Stimulated activated CD8-positive, alpha-beta memory T cell treated with anti-CD3 and anti-CD28 coated beads, Interleukin-15, amount 100 ng/mL, for 48 hours (primary cell): ENCODE data around the gene VAX1.

Experiments
- DNase-seq, 2 donors: peaks; one replicate each; pipeline ENCODE4 v3.0.0-alpha.2; 2020; ENCODE audit warnings: low read depth in 2 of 2

VAX1 gene

DNA sequence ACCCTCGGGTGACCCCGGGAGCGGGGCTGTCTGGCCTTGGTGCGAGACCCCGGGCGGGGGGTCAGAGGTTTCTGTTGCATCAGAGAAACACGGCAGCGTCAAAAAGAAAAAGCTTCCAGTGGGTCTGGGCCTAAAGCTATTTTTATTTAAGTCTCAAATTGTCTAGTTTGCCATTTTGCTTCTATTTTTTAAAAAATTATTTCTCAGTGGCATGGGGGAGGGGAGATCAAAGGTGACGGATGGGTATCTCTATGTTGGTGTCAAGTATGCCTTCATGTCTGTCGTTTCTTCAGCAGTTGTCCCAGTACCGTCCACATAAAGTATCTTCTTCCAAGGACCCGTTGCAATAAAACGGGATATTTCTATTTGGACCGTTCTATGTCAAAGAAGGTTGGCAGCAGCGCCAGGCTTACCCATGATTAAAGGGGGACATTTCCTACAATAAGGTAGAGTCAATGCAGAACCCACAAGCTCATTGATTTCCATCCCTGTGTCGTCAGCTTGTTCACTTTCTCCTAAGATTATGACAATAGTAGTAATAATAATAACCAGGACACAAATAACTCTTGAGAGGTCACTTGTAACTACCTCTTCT, 26.0 kb upstream of the VAX1 start:
- DNase-seq = no peak

GRCh38 chr10:117163061-117163953, 25.2 kb upstream of the VAX1 start:
- no peak for DNase-seq

- no peak for DNase-seq
These were observed 24.3 kb upstream of the VAX1 start for GRCh38 chr10:117162093-117163060.

- DNase-seq = no peak
These were observed 23.4 kb upstream of the VAX1 start for GRCh38 chr10:117161386-117162033.

GRCh38 chr10:117160567-117160966, 22.5 kb upstream of the VAX1 start:
- no peak for DNase-seq

- no peak for DNase-seq
These were observed 21.3 kb upstream of the VAX1 start for GRCh38 chr10:117159390-117159789.

DNA sequence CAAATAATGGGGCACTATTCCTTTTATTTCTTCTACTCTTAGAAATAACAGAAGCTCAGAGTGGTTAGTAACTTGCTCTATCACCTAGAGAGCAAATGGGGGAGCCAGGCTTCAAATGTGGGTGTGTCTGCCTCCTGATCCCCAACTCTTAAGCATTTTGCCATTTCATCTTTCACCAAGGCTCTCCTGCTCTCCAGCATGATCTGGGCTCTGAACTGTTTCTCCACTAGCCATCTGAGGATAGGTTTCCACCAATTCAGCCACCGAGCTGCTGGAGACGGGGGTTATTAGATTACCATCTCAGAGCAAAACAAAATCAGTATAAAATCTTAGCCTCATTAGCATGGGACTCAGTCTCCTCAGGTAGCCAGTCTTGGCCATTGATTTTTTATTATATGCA, 20.2 kb upstream of the VAX1 start:
- DNase-seq = no peak

DNA sequence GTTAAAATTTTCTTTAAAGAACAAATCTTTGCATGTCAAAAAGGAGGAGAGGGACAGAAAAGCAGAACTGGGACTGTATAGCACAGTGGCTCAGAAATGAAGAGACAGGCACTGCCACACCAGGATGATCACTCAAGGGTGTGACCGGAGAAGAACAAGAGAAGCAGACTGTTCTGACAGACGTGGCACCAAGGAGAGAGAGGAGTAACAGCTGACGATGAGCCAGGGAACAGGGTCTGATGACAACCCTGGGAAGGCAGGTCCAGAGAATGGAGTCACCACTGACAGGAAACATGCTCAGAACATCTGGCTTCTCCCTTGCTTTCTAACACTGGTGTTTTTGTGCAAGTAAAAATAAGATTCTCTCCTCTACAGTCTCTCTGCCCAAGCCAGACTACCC, 14.6 kb upstream of the VAX1 start:
- DNase-seq = no peak

DNA sequence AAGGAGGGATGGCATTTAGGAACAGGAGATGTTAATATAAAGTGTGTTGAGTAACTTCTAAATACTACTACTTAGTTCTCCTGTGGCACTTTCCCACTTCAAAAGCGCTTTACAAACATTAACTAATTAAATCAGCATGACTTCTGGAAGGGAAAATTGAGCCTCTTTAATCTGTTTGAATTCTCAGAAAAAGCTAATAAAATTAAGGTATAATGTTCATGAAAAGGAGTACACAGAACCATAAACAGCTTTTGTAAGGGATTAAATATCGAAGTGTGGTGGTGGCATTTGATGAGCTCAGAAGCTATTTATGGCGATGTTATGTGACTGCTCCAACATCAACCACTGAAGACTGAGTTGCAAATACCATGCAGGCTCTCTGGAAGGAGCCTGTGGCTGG, 10.2 kb upstream of the VAX1 start:
- no peak for DNase-seq

- DNase-seq = no peak
These were observed 6.9 kb upstream of the VAX1 start for GRCh38 chr10:117145019-117145418.

DNA sequence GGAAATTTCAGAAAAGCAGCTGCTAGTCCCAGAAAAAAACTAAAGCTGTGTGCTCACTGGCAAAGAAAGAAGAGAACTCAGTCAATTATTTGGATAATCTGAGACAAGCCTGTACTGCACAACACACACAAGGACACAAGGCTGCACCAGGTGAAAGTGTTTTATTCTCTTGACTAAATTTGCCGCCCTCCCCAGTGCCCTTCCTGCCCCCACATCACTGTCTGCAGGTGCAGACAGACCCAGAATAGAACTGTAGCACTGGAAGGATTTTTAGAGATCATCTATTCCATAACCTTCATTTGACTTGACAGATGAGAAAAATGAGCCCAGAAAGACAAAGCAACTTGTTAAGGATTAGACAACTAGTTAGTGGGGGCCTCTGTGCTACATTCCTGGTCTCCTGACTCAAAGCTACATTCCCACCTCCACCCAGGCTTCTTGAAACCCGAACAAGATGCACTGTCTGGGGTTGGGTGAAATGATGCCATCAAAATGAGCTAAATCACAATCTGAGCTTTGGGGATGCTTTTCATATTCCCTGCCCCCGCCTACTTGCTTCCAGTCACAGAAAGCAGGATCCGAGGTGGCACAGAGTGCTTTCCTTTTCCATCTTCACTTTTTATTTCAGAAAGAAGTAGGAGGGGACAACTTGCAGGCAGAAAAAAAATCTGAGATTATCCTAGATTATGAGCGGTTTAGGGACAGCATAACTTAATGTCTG, 5.2 kb upstream of the VAX1 start:
- DNase-seq = no peak

DNA sequence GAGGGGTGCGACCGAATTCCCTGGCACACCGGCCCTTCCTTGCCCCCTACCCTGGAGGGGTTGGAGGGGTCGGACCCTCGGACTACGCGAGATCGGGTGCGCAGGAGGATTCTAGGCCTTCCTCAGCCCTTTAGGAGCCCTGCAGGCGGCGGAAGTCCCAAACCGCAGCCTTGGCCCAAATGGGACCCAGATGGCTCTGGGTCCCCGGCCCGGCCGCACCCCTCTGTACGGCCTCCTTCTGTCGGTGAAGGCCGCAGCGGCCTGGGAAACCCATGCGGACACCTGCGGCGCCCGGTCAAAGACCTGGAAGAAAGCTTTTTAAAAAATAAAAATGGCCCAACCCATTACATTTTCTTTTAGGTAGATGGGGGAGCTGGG, 2.4 kb upstream of the VAX1 start:
- DNase-seq = no peak

GRCh38 chr10:117139581-117140524, 1.8 kb upstream of the VAX1 start:
- no peak for DNase-seq

DNA sequence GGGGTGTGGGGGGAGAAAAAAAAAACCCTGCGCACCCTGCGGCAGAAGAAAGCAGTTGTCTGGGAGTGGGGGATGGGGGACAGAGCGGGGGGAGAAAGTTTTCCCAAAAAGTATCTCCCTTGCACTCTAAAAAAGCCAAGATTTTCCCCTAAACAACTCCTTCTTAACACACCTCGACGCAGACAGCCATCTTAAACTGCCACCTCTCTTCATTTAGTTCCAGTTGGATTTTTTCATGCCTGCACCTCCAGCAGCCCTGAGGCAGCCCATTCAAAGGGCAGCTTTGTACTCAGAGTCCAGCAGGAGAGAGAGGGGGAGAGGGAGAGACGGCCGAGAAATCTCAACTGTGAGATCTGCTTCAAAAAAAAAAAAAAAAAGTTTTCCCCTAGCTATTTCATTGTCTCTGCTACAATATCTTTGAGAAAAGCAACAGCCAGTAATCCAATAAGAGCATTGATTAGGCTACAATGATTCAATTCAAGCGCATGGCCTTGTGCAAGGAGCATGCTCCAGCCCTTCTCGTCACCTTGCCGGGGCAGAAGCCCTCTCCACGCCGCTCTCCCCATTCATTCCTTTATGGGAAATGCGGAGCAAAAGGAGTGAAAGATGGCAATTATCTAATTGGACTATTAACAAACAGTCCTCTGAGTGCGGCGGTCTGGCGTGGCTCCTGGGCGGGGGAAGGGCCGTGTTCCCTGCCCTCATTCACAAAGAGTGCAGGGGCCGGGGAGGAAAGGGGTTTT, 939 bp upstream of the VAX1 start:
- no peak for DNase-seq

DNA sequence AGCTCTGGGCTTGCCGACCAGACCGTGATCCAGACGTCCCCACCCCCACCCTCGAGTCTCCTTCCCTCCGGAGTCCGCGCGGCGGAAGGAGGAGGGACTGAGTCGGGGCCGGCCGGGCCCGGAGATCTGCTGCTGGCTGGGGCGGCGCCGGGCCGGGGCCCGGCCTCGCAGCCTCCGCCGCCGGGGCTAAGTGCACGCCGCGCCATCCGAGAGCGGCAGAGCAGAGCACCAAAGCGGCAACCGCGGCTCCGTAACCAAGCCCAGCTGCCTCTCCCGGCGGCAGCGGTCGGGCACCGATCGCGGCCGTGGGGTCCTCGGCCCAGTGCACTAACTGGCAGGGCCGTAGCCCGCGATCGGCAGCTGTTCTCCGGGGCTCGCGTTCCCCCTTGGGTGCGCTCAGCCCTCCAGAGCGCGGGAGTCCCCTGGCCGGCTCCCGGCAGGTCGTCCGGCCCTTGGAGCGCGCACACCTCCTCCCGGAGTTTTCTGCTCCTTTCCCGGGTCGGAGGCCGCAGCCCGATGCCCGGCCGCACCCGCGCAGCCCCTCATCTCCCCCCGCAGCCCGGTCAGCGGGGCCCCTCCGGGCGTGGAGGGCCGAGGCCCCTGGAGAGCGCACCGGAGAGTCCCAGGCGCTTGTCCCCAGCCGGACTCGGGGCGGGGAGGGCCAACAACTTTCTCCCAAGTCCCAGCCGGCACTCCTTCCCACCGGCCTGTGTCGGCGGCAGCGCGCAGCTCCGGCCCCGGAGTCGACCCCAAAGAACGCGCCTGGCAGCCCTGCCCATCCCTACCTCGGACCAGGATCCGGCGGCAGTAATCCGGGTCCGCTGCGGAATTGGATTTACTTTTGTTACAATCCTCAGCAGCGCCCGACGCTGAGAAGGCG, 799 bp downstream of the VAX1 start:
- DNase-seq = no peak

GRCh38 chr10:117136391-117136975, 1.6 kb downstream of the VAX1 start:
- no peak for DNase-seq

GRCh38 chr10:117135480-117136140, 2.5 kb downstream of the VAX1 start:
- DNase-seq = no peak
